ENCODE data around the gene MYCT1. TPM values are rescaled to one million over a fixed set of nuclear protein-coding genes. Genes with fewer than 3 reads are reported as not detected.

MYCT1 gene
- total RNA-seq, 1 experiment from 2014 or later: not detected

DNA sequence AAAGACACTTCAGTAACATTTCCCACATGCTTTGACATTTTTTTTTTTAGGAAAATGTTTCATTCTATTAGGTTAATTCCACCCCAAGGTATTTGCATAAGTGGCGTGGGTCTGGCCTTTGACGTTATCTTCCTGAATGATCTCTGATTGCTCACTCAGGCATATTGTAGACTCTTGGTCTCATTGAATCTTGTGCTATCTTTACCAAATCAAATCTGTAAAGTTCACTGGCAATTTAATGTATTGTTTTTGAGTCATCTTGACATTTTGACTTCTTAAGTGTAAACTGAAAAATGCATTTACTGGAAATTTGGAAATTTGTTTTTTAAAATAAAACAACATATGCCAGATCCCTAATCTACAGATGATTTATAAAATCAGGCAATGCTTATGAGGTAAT is 36.9 kb downstream of the MYCT1 start:
- Histone ChIP-seq H3K79me2 (ENCODE audit: insufficient read depth, low read length) (no peaks in the 10 kb centered on the region), H2AFZ (ENCODE audit: low read depth, low read length, poor library complexity, severe bottlenecking) (no peak overlapping the region), H3K27ac (ENCODE audit: low read depth, low read length) (no peak overlapping the region), H3K9ac (ENCODE audit: low read length) (no peak overlapping the region), H3K36me3 (ENCODE audit: control insufficient read depth in 1 of 2, insufficient read depth in 2 of 2, low read length in 2 of 2) (no peaks in the 10 kb centered on the region), H3K4me2 (ENCODE audit: low read length) (no peak overlapping the region), H3K9me2 (ENCODE audit: insufficient read depth) (no peaks in the 10 kb centered on the region), H3K4me1 (ENCODE audit: control insufficient read depth in 1 of 2, insufficient read depth in 2 of 2, low read length in 2 of 2) (no peaks in the 10 kb centered on the region), H4K20me1 (ENCODE audit: insufficient read depth) (no peaks in the 10 kb centered on the region), H3K9me3 (ENCODE audit: control insufficient read depth in 1 of 2, insufficient read depth in 1 of 2, low read depth in 1 of 2, low read length in 2 of 2) (no peaks in the 10 kb centered on the region), H3K4me3 (replicated peaks in 1 of 2; ENCODE audit: low read depth in 1 of 2, low read length in 2 of 2) (no peak overlapping the region), H3K27me3 (ENCODE audit: insufficient read depth, low read length) (peaks cover 28% of the 10 kb centered on the region)
- BruUV-seq (replicated peaks): no TSS peak
- no peak for DNase-seq (ENCODE audit: low read depth, low spot score)
- RAD21 ChIA-PET (ENCODE audit: low non-redundant PET in 1 of 2, low total read pairs in 2 of 2, uncharacterized antibody in 2 of 2, unreplicated experiment in 2 of 2): no interaction called here
- intact Hi-C loops (cut with micrococcal nuclease): no loop called here
- ATAC-seq: no peak
- CTCF ChIA-PET: no interaction called here
- POLR2A ChIA-PET: no interaction called here
- TF ChIP-seq, protein P1, sequence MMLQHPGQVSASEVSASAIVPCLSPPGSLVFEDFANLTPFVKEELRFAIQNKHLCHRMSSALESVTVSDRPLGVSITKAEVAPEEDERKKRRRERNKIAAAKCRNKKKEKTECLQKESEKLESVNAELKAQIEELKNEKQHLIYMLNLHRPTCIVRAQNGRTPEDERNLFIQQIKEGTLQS (IDR thresholded peaks at IDR 0.05): no peak
- no peak for TF ChIP-seq FOSL1 (IDR thresholded peaks at IDR 0.05; ENCODE audit: low read depth)
- TF ChIP-seq RAD21 (IDR thresholded peaks at IDR 0.05; ENCODE audit: low read depth): no peak
- TF ChIP-seq CEBPB (IDR thresholded peaks at IDR 0.05; ENCODE audit: low read depth): no peak
- TF ChIP-seq POLR2AphosphoS5 (IDR thresholded peaks at IDR 0.05; ENCODE audit: low read depth, low read length): no peak
- no peak for TF ChIP-seq JUND (IDR thresholded peaks at IDR 0.05)
- TF ChIP-seq, protein P2, sequence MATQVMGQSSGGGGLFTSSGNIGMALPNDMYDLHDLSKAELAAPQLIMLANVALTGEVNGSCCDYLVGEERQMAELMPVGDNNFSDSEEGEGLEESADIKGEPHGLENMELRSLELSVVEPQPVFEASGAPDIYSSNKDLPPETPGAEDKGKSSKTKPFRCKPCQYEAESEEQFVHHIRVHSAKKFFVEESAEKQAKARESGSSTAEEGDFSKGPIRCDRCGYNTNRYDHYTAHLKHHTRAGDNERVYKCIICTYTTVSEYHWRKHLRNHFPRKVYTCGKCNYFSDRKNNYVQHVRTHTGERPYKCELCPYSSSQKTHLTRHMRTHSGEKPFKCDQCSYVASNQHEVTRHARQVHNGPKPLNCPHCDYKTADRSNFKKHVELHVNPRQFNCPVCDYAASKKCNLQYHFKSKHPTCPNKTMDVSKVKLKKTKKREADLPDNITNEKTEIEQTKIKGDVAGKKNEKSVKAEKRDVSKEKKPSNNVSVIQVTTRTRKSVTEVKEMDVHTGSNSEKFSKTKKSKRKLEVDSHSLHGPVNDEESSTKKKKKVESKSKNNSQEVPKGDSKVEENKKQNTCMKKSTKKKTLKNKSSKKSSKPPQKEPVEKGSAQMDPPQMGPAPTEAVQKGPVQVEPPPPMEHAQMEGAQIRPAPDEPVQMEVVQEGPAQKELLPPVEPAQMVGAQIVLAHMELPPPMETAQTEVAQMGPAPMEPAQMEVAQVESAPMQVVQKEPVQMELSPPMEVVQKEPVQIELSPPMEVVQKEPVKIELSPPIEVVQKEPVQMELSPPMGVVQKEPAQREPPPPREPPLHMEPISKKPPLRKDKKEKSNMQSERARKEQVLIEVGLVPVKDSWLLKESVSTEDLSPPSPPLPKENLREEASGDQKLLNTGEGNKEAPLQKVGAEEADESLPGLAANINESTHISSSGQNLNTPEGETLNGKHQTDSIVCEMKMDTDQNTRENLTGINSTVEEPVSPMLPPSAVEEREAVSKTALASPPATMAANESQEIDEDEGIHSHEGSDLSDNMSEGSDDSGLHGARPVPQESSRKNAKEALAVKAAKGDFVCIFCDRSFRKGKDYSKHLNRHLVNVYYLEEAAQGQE (IDR thresholded peaks at IDR 0.05; ENCODE audit: low read depth): no peak
- TF ChIP-seq EGR1 (IDR thresholded peaks at IDR 0.05; ENCODE audit: low read depth): no peak
- no peak for TF ChIP-seq POLR2A (IDR thresholded peaks at IDR 0.05; ENCODE audit: borderline replicate concordance, extremely low read depth, insufficient read depth, insufficient read length)
- no peak for TF ChIP-seq TCF7L2 (IDR thresholded peaks at IDR 0.05; ENCODE audit: borderline replicate concordance, extremely low read depth, insufficient read depth, insufficient read length)
- TF ChIP-seq, protein P3, sequence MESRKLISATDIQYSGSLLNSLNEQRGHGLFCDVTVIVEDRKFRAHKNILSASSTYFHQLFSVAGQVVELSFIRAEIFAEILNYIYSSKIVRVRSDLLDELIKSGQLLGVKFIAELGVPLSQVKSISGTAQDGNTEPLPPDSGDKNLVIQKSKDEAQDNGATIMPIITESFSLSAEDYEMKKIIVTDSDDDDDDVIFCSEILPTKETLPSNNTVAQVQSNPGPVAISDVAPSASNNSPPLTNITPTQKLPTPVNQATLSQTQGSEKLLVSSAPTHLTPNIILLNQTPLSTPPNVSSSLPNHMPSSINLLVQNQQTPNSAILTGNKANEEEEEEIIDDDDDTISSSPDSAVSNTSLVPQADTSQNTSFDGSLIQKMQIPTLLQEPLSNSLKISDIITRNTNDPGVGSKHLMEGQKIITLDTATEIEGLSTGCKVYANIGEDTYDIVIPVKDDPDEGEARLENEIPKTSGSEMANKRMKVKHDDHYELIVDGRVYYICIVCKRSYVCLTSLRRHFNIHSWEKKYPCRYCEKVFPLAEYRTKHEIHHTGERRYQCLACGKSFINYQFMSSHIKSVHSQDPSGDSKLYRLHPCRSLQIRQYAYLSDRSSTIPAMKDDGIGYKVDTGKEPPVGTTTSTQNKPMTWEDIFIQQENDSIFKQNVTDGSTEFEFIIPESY (IDR thresholded peaks at IDR 0.05; ENCODE audit: extremely low read depth, insufficient replicate concordance, low read length): no peak
- TF ChIP-seq EZH2phosphoT487 (IDR thresholded peaks at IDR 0.05; ENCODE audit: borderline replicate concordance): no peak
- TF ChIP-seq CBX3 (IDR thresholded peaks at IDR 0.05; ENCODE audit: low read depth): no peak
- no peak for TF ChIP-seq EZH2 (IDR thresholded peaks at IDR 0.05)
- TF ChIP-seq ZNF274 (IDR thresholded peaks at IDR 0.05; ENCODE audit: low read depth, low read length): no peak
- TF ChIP-seq ELF1 (IDR thresholded peaks at IDR 0.05; ENCODE audit: borderline replicate concordance, low read depth): no peak
- TF ChIP-seq SRF (IDR thresholded peaks at IDR 0.05; ENCODE audit: low read depth): no peak
- no peak for TF ChIP-seq SP1 (IDR thresholded peaks at IDR 0.05; ENCODE audit: low read depth)
- TF ChIP-seq ZFX (IDR thresholded peaks at IDR 0.05): no peak

All from HCT116 (cell line).